Stimulated activated CD8-positive, alpha-beta memory T cell treated with anti-CD3 and anti-CD28 coated beads, Interleukin-7, amount 100 ng/mL, for 4 hours (primary cell): Measurements from ENCODE around the gene NOP9.
"Not testable (repeated sequence)": the region's sequence is repeated elsewhere in the genome, so short reads cannot be mapped to it uniquely, and the experiment has no call there.

Source experiments
- DNase-seq, 2 donors: peaks; one replicate each; pipeline ENCODE4 v3.0.0-alpha.2; 2020; ENCODE audit warnings: low read depth in 2 of 2

The NOP9 gene

DNA sequence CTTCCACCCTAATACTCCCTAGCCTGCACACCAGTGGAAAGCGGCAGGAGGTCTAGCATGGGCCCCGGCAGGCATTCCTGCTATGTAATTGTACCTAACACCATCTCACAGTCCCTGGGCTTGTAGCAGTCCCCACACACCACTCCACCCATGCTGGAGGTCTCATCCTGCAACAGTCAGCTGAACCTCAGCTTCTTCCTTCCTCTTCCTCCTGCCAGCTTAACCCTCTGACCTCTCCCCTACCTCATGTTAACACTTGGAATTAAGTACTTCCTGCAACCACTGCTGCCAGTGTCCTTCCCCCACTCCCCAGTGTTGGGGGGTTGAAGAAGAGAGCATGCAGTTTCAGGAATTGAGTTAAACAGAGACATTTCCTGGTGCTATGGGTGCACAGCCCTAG lies 27.7 kb downstream of the NOP9 start:
- DNase-seq: no peak

DNA sequence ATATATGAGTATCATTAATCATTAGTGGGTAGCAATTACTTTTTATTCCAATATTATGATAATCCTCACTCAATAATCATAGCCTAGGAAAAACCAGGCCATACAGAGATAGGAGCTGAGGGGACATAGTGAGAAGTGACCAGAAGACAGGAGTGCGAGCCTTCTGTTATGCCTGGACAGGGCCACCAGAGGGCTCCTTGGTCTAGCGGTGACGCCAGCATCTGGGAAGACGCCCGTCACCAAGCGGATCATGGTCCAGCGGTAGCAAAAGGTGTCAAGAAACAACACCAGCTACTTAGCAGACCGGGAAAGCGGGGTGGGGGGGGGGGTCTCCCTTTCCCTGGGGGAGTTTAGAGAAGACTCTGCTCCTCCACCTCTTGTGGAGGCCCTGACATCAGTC lies 28.3 kb downstream of the NOP9 start:
- DNase-seq: not testable (repeated sequence)

DNA sequence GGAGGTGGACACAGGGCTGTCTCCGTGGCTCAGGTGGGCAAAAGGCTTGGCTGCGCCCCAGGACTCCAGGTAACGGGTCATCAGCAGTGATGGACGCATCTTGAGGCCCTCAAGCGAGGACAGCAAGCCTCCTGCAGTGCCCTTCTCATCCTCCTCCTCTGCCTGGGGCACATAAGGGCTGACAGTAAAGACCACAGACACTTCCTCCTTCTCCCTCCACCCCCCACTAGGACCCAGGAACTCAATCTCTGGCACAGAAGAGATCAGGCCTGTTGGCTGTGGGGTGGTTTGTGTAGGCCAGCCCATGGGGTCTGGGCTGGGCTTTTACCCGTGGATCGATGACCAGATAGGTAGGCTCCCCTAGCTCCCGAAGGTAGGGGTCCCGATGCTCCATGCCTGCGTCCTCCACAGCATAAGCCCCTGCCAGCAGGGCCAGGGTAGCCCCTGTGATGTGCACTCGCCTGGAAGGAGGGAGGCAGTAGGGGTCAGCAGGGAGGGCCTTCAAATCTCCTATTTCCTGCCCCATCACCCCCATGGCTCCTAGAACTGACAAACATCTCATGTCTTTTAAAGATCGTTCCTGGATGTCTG lies 29.5 kb downstream of the NOP9 start:
- DNase-seq: no peak

DNA sequence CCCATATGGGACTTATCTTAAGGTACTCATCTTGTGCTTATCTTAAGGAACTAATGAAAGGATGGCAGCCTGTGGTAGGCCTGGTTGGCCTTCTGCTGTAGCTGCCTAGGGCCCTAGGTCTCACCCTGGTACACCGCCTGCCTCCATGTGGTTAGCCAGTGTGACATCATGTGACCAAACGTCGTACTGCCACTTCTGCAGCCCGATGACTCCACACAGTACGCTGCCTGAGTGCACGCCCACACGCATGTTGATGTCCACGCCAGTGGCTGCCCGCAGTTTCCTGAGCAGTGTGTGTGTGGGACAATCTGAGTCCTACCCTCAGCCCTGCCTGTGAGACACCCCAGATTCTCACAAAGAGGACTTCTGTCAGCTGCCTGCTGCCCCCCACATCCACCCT lies 30.1 kb downstream of the NOP9 start:
- peak; percentile 60 to 72 for DNase-seq

DNA sequence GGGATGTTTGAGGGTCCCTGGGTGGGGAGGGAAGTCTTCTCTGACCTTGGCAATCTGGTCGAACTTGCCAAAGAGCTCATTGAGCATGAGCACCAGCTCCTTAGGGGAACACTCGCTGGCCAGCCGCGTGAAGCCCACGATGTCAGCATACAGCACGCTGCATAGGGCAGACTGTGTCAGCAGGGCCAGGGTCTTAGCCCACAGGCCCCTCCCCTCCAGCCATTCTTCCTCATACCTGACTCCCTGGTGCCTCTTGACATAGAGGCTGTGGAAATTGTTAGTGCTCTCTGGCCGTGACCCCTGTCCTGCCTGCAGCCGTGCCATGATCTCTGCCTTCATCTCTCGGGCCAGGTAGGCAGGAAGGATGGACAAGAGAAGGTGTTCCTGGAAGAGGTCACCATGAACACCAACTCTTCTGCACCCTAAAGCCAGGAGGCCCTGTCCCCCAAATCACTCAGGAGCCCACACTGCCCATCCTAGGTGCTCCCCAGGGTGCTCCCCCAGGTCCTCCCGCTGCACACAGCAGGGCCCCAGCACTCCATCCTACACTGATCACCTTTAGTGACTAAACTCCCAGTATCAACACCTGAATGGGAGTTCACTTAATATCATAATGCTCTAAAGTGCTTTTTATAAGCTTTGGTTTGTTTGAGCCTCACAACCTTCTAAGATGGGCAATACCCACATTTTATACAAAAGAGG lies 31.5 kb downstream of the NOP9 start:
- no peak for DNase-seq

DNA sequence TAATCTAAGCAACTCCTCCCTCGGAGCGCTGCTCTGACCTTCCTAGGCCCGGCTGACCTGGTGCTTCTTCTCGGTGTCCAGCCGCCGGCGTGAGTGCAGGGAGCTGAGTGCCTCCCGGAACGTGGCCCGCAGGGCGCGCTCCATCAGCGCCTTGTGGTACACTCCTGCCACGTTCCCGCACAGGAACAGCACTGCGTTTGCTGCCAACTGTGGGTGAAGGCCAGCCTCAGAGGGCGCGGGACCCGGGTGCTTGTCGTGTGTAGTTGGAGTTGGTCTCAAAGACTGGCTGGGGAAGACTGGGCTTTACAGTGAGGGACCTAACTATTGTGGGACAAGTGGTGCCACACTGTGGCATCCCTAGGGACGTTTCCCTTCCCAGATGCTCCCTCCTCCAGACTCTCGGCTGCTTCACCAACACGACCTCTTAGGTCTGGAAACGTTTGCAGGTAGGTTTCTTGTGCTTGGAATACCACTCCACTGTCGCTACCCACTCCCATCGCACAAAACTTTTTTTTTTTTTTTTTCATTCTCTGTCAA lies 32.1 kb downstream of the NOP9 start:
- no peak for DNase-seq

DNA sequence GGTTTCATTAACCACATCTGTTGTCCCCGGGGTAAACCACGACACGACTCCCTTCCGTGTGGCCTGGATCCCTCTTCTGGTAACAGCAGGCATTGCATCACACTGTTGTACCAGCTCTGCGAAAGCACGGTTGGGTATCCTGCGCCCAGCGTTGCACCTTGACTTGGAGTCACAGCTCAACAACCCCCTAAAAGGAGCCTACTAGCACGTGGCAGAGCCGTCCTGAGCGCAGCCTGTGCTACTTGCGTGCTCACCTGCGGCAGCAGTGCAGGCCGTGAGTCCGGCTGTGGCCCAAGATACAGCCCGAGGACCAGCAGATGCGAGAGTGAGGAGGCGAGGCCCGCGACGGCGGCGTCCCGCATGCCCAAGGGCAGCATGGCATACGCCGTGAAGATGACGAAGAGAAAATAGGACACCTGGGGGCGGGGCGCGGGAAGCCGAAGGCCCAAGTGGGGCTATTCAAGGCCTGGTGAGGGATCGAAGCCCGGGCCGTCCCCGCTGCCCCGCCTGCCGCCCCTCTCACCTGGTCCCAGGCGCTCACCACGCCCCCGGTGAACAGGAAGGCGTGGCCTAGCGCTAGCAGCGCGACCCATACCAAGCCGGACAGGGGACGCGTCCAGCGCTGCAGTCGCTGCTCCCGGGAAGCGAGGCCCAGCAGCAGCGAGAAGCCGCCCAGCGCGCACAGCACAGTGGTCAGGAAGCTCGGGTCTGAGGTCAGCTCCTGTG lies 32.8 kb downstream of the NOP9 start:
- DNase-seq: peak; percentile 74 to 81

DNA sequence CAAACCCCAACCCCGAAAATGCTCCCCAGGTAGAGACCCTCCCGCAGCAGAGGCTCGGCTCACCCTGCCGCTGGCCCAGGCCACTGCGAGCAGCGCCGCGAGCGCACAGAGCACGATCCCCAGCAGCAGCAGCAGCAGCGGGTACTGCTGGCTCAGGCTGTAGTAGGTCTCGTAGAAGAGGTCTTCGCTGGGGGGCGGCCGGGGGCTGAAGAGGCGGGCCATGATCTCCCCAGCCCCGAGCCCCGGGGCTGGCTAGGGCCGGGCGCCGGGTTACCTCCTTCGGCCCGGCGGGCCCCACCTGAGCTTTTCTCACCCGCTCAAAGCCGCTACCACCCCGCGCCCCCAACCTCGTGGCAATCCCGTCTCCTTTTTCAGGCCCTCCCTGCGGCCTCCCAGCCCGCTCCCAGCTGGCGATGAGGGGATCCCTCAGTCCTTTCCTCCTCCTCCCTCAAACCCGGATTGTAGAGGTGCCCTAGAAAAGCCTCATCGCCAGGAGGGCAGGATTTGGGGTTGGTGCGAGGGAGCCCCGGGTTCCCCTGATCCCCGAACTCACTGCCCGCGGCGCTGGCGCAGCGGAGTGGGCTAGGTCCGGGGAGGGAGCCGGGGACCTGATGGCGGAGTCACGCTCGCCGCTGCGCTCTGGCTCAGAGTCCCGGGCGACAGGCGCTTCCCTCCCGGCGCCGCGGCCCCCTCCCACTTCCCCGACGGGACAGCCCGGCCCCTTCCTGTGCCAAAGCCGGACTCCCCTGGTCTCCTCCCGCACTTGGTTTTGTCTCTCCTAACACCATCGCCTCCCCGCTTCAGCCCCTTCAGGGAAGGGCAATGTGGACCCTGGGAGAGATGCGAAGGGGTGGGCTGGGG lies 35.0 kb downstream of the NOP9 start, which contains the start of gene ADCY4:
ADCY4 (minus strand) TSS at position 641 of the 861 bp plus-strand sequence; CDS start at position 222, 419 bp downstream.
- no peak for DNase-seq

DNA sequence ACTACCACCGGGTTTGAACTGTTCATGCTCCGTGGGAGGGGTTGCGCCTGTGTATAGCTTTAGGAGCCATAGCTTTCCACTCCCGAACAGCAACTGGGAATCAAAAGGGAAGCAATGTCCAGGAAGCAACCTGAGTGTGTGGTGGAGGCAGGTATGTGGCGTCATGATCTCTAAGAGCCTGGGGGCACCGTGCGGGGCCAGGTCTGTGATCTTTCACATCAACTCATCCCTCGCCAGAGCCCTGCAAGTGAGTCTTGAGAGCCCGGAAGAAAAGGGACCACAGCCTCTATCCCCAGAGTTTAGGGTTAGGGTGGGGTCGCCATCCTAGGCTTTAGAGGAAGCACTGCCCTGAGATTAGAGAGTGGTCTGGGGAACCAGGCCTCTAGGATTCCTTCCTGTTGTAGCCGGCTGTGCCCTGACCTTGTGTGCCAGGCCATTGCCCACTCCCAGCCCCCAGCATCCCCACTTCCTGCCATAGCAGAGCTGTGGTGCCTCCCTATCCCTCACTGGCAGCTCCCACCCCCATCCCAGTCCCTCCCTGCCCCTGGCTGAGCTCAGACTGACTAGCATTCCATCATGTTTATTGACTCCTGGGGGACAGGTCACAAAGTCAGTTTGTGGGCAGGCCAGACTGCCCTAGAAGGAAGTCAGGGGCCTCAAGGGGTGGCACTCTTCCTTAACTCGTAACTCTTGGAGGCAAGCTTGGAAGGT lies 36.0 kb downstream of the NOP9 start:
- DNase-seq: no peak

DNA sequence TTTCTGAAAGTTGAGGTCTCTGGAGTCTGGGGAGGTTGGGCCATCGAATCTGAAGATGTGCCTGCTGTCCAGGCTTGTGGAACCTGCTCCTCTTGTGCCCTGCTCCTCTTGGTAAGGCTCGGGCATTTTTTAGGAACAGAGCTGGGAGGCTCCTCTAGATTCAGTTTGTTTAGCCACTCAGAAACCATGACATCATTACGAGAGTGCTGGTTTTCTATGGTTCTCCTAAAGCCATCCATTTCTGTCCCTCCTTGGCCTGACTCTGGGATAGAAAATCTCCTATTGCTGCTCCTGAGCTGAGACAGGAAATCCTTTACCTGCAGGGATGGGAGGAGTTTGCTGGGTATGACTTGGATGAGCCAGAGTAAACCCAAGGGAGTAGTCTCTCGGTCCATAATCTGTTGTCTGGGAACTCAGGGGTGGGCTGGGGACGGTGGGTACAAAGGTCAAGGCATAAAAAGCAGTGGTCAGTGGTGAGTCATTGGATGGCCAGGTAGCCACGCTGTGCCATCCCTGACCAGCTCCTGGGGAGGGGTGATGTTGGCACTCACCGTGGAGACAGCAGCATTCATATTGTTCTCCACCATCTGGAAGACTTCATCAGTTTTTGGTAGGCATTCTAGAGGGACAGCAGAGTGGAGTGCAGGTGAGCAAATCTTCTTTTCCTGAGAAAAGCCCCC lies 37.6 kb downstream of the NOP9 start:
- no peak for DNase-seq

DNA sequence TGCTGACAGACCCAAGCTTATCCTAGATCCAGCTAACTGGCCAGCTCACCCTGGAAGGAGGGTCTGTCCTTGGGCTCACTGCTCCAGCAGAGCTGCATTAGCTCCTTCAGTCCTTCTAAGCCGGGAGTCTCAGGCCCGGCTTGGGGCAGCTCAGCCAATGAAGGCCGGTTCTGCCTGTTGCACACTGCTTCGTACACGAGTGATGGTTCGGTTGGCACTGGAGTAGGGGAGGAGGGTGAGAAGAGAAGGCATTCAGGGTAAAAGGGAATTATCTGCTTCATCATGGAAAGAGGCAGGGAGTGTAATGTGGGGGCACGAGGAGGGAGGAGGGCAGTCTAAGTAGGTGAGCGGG lies 38.1 kb downstream of the NOP9 start:
- no peak for DNase-seq

DNA sequence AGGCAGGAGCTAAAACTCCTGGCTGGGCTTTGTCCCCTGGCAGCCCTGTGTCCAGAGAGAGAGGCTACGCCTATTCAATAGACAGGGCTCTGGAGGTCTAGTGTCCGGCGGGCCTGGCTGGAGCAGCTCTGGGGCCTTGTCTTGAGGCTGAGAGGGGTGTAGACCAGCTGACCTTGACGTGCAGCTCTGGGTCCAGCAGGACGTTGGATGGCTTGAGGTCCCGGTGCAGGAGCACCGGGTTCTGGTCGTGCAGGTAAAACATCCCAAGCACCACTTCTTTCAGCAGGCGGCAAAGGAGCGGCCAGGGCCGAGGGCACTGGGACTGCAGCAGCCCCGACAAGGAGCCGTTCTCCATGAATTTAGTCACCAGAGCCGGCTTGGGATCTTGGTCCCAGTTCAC lies 39.2 kb downstream of the NOP9 start:
- no peak for DNase-seq

DNA sequence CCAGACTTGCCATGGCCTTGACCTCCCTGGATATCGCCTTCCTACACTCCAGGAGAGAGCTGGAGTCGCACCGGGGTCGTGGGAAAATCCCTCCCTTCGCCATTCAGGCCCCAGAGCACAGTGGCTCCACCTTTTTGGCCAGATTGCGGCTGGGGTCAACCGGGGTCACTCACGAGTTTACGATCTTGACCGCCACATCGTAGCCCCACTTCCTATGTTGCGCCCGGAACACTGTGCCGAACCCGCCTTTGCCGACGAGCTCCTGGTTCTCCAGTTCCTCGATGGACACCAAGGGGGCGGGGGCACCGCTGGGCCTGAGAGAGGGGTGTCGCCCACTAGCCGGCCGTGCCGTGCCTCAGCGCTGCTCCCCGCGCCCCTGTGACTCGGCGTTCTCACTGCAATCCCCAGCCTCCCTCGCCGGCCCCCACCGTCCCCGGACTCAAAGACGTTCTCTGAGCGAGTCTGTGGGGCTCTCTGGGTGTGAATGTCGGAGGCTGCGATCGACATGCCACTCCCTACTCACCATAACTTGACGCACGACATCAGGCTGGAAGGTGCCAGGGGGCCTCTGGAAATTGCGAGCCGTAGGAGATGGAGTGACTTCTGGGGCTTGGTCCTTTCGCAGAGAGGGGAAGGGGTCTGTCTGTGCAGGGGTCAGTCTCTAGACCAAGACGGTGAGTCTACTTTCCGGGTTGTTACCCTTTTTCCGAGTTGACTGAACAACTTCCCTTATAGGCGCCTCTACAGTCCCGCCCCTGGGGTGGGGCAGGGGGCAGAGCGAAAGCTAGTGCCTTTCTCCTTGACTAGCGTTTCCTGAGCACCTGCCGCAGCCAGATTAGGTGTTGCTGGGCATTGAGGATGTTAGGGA lies 39.9 kb downstream of the NOP9 start, which contains the start of gene RIPK3:
RIPK3 (minus strand) TSS at position 708 of the 868 bp plus-strand sequence; CDS start at position 543, 165 bp downstream.
- DNase-seq: peak; percentile 28 to 53

DNA sequence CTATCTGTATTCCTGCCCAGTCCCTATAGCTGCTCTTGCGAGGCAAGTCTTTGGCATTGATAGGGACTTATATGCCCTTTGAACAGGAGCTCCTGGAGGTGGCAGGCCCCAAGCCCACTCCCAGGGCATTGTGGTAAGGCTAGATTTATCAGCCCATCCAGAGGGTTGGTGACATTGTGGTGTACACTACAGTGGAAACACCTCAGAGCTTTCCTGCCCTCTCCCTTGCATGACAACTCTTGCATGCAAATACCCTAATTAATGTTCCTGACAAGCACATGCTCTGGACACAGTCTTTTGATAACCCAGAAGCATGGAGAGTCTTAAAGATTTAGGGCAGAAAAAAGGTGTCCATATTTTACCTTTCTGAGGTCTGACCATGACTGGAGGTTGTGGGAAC lies 41.0 kb downstream of the NOP9 start:
- DNase-seq: no peak

DNA sequence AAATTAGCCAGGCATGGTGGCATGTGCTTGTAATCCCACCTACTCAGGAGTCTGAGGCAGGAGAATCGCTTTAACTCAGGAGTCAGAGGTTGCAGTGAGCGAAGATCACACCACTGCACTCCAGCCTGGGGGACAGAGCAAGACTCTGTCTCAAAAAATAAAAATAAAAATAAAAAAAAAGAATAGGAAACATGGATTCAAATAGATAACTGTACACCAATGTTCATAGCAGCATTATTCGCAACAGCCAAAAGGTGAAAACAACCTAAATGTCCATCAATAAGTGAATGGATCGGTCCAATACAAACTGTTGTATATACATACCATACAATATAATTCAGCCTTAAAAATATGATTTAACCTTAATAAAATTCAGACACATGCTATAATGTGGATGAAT lies 43.2 kb downstream of the NOP9 start:
- DNase-seq: no peak

DNA sequence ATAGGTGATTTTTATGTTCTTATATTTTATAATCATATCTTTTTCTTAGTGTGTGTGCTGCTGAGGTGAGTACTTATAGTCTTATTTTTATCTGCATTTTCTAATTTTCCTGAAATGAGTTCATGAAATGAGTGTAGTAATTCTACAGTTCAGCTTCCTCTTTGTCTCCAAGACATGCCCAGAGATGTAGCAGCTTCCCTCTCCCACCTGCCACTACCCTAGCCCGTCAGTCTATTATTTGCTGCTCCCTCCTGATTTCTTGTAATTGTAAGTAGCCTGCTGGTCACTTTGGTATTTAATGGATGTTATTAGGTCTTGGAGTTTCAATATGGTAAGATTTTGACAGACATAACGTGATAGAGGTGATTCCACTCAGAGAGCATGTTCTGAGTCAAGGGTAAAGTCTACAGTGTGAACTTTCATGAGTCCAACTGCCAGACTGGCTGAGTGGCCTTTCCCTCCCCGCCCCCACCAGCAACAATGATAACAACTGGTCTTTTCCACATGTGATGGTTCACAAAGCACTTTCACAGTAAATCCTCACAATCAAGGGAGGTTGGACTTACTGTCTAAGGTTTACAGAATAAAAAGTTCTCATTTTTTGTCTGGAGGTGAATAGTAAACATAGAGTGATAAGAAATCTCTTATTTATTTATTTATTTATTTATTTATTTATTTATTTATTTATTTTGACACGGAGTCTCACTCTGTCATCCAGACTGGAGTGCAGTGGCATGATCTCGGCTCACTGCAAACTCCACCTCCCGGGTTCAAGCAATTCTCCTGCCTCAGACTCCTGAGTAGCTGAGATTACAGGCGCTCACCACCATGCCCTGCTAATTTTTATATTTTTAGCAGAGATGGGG lies 44.4 kb downstream of the NOP9 start:
- no peak for DNase-seq

DNA sequence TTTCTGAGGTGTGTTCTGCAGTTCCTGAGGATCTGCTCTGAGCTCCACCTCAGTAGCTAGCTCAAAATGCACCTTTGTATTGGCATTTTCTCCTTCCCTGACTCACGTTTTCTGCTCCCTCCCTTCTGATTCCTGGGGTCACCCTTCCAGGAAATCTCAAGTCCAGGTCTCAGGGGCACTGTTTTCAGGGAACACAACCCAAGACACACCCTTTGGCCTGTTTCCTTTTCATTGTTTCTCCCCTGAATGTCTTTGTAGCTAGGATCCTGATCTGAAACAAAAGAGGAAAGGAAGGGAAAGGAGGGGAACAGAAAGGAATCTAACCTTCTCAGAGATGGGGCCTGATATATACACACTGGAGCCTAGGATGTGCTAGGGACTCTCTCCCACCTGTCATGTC lies 47.5 kb downstream of the NOP9 start:
- DNase-seq: no peak

DNA sequence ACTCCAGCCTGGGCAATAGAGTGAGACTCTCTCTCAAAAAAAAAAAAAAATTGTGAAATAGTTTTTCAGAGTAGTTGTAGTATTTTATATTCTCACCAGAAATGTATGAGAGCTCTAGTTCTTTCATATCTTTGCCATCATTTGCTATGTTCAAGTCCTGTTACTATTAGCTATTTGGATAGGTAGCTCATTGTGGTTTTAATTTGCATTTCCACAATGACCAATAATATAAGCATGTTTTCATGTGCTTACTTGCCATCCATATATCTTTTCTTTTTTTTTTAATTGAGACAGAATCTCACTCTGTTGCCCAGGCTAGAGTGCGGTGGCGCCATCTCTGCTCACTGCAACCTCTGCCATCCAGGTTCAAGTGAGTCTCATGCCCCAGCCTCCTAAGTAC lies 48.5 kb downstream of the NOP9 start:
- DNase-seq: no peak

DNA sequence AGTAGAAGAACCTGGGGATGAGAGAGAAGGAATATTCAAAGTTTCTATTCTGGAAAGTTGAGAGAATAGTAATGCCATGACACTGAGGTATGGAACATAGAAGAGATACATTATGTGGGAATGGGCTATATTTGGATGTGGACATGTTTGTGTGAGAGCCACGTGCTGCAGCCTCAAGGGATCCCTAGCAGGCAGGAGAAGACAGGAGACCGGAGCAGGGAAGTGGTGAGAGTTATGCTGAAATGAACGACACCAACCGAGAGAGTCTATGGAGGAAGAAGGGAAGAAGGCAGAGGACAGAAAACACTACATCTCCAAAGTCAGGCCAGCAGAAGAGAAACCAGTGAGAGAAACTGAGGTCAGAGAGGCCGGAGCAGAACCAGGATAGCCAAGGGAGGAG lies 50.1 kb downstream of the NOP9 start:
- DNase-seq: no peak
